ENCODE data around the gene PALD1. TPM values are rescaled to one million over a fixed set of nuclear protein-coding genes. Genes with fewer than 3 reads are reported as not detected.

Gene PALD1
- total and polyA plus RNA-seq, 9 of the 15 experiments (the other 6 are each of a cell fraction or from before 2014, with no cell fraction given): 0.03 to 0.29 (median 0.09) TPM; not detected in 2

GRCh38 chr10:70504521-70505358 is 26.2 kb downstream of the PALD1 start:
- no peaks in the 10 kb centered on the region; the same call in 1 of the 2 replicates for H4K20me1 ChIP-seq (replicated peaks; ENCODE audit: control insufficient read depth, insufficient read depth, low read length)
- no peak overlapping the region for H3K9ac ChIP-seq (ENCODE audit: insufficient read depth in 1 of 2, low read depth in 2 of 2, low read length in 2 of 2)
- WGBS (ENCODE audit: insufficient coverage, low coverage, missing lambda C conversion rate): 25% methylated on average over 12 of the region's 12 CpGs
- no peaks in the 10 kb centered on the region for H3K9me1 ChIP-seq (ENCODE audit: control insufficient read depth, insufficient read depth, low read length)
- FAIRE-seq (peak; percentile 55), DNase-seq (ENCODE audit: extremely low read depth in 1 of 4, low spot score in 3 of 4) (no peak), ATAC-seq (no peak)
- intact Hi-C loops (cut with micrococcal nuclease) (no loop called here), in situ Hi-C loops (cut with MboI) (no loop called here)
- TF ChIP-seq BDP1 (IDR thresholded peaks at IDR 0.05; ENCODE audit: insufficient read depth, insufficient read length): no peak
- TF ChIP-seq, protein P1, sequence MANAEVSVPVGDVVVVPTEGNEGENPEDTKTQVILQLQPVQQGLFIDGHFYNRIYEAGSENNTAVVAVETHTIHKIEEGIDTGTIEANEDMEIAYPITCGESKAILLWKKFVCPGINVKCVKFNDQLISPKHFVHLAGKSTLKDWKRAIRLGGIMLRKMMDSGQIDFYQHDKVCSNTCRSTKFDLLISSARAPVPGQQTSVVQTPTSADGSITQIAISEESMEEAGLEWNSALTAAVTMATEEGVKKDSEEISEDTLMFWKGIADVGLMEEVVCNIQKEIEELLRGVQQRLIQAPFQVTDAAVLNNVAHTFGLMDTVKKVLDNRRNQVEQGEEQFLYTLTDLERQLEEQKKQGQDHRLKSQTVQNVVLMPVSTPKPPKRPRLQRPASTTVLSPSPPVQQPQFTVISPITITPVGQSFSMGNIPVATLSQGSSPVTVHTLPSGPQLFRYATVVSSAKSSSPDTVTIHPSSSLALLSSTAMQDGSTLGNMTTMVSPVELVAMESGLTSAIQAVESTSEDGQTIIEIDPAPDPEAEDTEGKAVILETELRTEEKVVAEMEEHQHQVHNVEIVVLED (CRISPR knock-in tag; IDR thresholded peaks at IDR 0.05): 0 out of 2 replicates have a peak, but pooled peaks have one; percentile 9
- TF ChIP-seq HDAC8 (tag; IDR thresholded peaks at IDR 0.05): no peak
- TF ChIP-seq SETDB1 (IDR thresholded peaks at IDR 0.05; ENCODE audit: low read length): no peak
- BruUV-seq (replicated peaks): no TSS peak
- H3K27ac ChIP-seq (ENCODE audit: extremely low read depth, low read depth, low read length): no peak overlapping the region
- no peaks in the 10 kb centered on the region for H3K4me1 ChIP-seq (replicated peaks in 1 of 2; ENCODE audit: control insufficient read depth in 2 of 2, insufficient read depth in 2 of 2, low read length in 2 of 2)
- POLR2A ChIA-PET: interaction anchor here (1.0 to 1.2 kb wide), 3 partner anchors 9 to 14 kb away, joined by 3 to 4 read pairs (median 3); no protein-coding TSS in a partner anchor
- CTCF ChIA-PET (ENCODE audit: low intra/inter-chr PET ratio): no interaction called here
- H3K9me3 ChIP-seq (replicated peaks; ENCODE audit: control insufficient read depth, insufficient read depth, low read depth, low read length): no peaks in the 10 kb centered on the region
- no peaks in the 10 kb centered on the region for H3K36me3 ChIP-seq (ENCODE audit: control insufficient read depth, insufficient read depth, low read length)
- H2AFZ ChIP-seq (ENCODE audit: low read depth, low read length): no peak overlapping the region
- H3K27me3 ChIP-seq (ENCODE audit: control insufficient read depth in 2 of 2, insufficient read depth in 2 of 2, low read length in 2 of 2): peaks cover 33 to 76% of the 10 kb centered on the region in 2 experiments
- no peak overlapping the region for H3K4me2 ChIP-seq (ENCODE audit: insufficient read depth, low read length)
- H3K4me3 ChIP-seq: no peak overlapping the region
- H3K79me2 ChIP-seq (ENCODE audit: control insufficient read depth, insufficient read depth, low read length): no peaks in the 10 kb centered on the region
